K562 (cell line): ENCODE measurements around the gene ZNF12. TPM values are rescaled to one million over a fixed set of nuclear protein-coding genes. Genes with fewer than 3 reads are reported as not detected.

Experiments used
- BRD4 ChIP-seq: fragments of 200-600 bp; sonication (generic); IDR thresholded peaks from 2 replicates; pipeline ENCODE4 v1.6.1; 2017; ENCODE audit warnings: inconsistent platforms
- GABPB2 ChIP-seq: fragments of 250-450 bp; sonication (Bioruptor Pico); conservative IDR thresholded peaks from 2 replicates; pipeline ENCODE4 v1.5.1; 2021; ENCODE audit warnings: mild to moderate bottlenecking
- HSF4 ChIP-seq: fragments of 250-450 bp; sonication (Bioruptor Pico); IDR thresholded peaks from 2 replicates; pipeline ENCODE4 v2.1.2; 2022; ENCODE audit warnings: mild to moderate bottlenecking, moderate library complexity, borderline replicate concordance
- RUNX1 ChIP-seq: sonication (generic); IDR thresholded peaks from 2 replicates; pipeline ENCODE4 v1.6.1; 2016; ENCODE audit warnings: antibody characterized with exemption, low read depth
- SNIP1 ChIP-seq: fragments of 450-650 bp; IDR thresholded peaks from 2 replicates; pipeline ENCODE4 v1.7.1; 2017; ENCODE audit warnings: low read depth, mild to moderate bottlenecking
- WHSC1 ChIP-seq: IDR thresholded peaks from one replicate; pipeline ENCODE4 v1.6.1; 2012; ENCODE audit warnings: low read length, control low read depth, inconsistent platforms
- ZNF431 ChIP-seq: sonication (generic); formaldehyde crosslinking; IDR thresholded peaks from 2 replicates; pipeline ENCODE4 v1.8.0; 2022; ENCODE audit warnings: mild to moderate bottlenecking, missing genetic modification reagents
- ZSCAN29 ChIP-seq: fragments of 450-650 bp; IDR thresholded peaks from 2 replicates; pipeline ENCODE4 v1.6.1; 2017
- polyA plus RNA-seq, 8 experiments: library from polyadenylated mRNA; depleted of rRNA in 4 of 8; stranded (reverse) in 5 of 8; unstranded in 3 of 8; fragments of >200 nt; fragmentation: Nextera tagmentation in 2 of 8; fragmentation: Illumina TruSeq in 1 of 8; extraction: Ambion mirVana in 2 of 8; extraction: Trizol in 1 of 8; gene quantifications; 2 replicates each; pipeline versions ENCODE4 v1.2.1 to v1.2.3, GENCODE V29; 2011 to 2014; ENCODE audit warnings: inconsistent platforms in 1 of 8, missing spikeins in 1 of 8
- total RNA-seq, 7 experiments: library from RNA; depleted of rRNA in 6 of 7; stranded (reverse); fragments of >200 nt in 6 of 7; fragmentation: Illumina TruSeq in 2 of 7; extraction: Trizol in 2 of 7; gene quantifications; 2 replicates each; pipeline versions ENCODE4 v1.2.1 to v1.2.3, GENCODE V29; 2011 to 2021; ENCODE audit warnings: low replicate concordance in 1 of 7
- TF ChIP-seq, protein P1 (sequence below): IDR thresholded peaks from 3 replicates; pipeline ENCODE4 v1.6.1; 2011; ENCODE audit warnings: borderline replicate concordance, mild to moderate bottlenecking, moderate library complexity; ENCODE audit not compliant: insufficient read length; ENCODE audit errors: extremely low read depth
- TF ChIP-seq, protein P2 (sequence below): fragments of 450-650 bp; IDR thresholded peaks from 2 replicates; pipeline ENCODE4 v1.6.1; 2016; ENCODE audit warnings: missing biosample characterization, missing genetic modification characterization
- TF ChIP-seq, protein P3 (sequence below), 2 experiments: fragments of 450-650 bp in 1 of 2; sonication (generic) in 1 of 2; formaldehyde crosslinking; conservative IDR thresholded peaks; 2 replicates each; pipeline versions ENCODE4 v1.4.0 to v1.8.1; 2020 to 2022; ENCODE audit warnings: mild to moderate bottlenecking in 1 of 2, missing genetic modification reagents in 1 of 2
- TF ChIP-seq, protein P4 (sequence below): fragments of 450-650 bp; IDR thresholded peaks from 2 replicates; pipeline ENCODE4 v1.6.1; 2016; ENCODE audit warnings: mild to moderate bottlenecking, moderate library complexity

Gene ZNF12
- total and polyA plus RNA-seq, 9 of the 15 experiments (the other 6 are each of a cell fraction or from before 2014, with no cell fraction given), result 5.8 to 32.3 (median 18.9) TPM

DNA sequence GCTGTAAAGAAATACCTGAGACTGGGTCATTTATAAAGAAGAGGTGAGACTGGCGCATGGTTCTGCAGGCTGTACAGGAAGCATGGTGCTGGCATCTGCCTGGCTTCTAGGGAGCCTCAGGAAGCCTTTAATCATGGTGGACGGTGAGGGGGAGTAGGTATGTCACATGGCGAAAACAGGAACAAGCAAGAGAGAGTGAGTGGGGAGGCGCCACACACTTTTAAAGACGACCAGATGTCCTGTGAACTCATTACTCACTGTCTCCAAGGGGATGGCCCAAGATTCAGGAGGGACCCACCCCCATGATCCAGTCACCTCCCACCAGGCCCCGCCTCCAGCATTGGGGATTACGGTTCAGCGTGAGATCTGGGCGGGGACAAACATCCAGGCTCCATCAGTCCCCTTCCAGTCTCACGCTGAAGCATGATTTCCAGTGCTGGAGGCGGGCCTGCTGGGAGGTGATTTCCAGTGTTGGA is 66.5 kb downstream of the ZNF12 start (continued):
- TF ChIP-seq, protein P1, sequence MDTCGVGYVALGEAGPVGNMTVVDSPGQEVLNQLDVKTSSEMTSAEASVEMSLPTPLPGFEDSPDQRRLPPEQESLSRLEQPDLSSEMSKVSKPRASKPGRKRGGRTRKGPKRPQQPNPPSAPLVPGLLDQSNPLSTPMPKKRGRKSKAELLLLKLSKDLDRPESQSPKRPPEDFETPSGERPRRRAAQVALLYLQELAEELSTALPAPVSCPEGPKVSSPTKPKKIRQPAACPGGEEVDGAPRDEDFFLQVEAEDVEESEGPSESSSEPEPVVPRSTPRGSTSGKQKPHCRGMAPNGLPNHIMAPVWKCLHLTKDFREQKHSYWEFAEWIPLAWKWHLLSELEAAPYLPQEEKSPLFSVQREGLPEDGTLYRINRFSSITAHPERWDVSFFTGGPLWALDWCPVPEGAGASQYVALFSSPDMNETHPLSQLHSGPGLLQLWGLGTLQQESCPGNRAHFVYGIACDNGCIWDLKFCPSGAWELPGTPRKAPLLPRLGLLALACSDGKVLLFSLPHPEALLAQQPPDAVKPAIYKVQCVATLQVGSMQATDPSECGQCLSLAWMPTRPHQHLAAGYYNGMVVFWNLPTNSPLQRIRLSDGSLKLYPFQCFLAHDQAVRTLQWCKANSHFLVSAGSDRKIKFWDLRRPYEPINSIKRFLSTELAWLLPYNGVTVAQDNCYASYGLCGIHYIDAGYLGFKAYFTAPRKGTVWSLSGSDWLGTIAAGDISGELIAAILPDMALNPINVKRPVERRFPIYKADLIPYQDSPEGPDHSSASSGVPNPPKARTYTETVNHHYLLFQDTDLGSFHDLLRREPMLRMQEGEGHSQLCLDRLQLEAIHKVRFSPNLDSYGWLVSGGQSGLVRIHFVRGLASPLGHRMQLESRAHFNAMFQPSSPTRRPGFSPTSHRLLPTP, result no peak
- TF ChIP-seq SNIP1 (no peak), ZSCAN29 (no peak), WHSC1 (no peak), RUNX1 (no peak), ZNF431 (CRISPR knock-in tag) (no peak), BRD4 (no peak), GABPB2 (CRISPR knock-in tag) (no peak), HSF4 (CRISPR knock-in tag) (no peak)
- TF ChIP-seq, protein P2, sequence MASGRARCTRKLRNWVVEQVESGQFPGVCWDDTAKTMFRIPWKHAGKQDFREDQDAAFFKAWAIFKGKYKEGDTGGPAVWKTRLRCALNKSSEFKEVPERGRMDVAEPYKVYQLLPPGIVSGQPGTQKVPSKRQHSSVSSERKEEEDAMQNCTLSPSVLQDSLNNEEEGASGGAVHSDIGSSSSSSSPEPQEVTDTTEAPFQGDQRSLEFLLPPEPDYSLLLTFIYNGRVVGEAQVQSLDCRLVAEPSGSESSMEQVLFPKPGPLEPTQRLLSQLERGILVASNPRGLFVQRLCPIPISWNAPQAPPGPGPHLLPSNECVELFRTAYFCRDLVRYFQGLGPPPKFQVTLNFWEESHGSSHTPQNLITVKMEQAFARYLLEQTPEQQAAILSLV (tag), result no peak
- TF ChIP-seq, protein P3, sequence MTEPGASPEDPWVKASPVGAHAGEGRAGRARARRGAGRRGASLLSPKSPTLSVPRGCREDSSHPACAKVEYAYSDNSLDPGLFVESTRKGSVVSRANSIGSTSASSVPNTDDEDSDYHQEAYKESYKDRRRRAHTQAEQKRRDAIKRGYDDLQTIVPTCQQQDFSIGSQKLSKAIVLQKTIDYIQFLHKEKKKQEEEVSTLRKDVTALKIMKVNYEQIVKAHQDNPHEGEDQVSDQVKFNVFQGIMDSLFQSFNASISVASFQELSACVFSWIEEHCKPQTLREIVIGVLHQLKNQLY (CRISPR knock-in tag; conservative IDR thresholded peaks at IDR 0.05), result no peak
- TF ChIP-seq, protein P4, sequence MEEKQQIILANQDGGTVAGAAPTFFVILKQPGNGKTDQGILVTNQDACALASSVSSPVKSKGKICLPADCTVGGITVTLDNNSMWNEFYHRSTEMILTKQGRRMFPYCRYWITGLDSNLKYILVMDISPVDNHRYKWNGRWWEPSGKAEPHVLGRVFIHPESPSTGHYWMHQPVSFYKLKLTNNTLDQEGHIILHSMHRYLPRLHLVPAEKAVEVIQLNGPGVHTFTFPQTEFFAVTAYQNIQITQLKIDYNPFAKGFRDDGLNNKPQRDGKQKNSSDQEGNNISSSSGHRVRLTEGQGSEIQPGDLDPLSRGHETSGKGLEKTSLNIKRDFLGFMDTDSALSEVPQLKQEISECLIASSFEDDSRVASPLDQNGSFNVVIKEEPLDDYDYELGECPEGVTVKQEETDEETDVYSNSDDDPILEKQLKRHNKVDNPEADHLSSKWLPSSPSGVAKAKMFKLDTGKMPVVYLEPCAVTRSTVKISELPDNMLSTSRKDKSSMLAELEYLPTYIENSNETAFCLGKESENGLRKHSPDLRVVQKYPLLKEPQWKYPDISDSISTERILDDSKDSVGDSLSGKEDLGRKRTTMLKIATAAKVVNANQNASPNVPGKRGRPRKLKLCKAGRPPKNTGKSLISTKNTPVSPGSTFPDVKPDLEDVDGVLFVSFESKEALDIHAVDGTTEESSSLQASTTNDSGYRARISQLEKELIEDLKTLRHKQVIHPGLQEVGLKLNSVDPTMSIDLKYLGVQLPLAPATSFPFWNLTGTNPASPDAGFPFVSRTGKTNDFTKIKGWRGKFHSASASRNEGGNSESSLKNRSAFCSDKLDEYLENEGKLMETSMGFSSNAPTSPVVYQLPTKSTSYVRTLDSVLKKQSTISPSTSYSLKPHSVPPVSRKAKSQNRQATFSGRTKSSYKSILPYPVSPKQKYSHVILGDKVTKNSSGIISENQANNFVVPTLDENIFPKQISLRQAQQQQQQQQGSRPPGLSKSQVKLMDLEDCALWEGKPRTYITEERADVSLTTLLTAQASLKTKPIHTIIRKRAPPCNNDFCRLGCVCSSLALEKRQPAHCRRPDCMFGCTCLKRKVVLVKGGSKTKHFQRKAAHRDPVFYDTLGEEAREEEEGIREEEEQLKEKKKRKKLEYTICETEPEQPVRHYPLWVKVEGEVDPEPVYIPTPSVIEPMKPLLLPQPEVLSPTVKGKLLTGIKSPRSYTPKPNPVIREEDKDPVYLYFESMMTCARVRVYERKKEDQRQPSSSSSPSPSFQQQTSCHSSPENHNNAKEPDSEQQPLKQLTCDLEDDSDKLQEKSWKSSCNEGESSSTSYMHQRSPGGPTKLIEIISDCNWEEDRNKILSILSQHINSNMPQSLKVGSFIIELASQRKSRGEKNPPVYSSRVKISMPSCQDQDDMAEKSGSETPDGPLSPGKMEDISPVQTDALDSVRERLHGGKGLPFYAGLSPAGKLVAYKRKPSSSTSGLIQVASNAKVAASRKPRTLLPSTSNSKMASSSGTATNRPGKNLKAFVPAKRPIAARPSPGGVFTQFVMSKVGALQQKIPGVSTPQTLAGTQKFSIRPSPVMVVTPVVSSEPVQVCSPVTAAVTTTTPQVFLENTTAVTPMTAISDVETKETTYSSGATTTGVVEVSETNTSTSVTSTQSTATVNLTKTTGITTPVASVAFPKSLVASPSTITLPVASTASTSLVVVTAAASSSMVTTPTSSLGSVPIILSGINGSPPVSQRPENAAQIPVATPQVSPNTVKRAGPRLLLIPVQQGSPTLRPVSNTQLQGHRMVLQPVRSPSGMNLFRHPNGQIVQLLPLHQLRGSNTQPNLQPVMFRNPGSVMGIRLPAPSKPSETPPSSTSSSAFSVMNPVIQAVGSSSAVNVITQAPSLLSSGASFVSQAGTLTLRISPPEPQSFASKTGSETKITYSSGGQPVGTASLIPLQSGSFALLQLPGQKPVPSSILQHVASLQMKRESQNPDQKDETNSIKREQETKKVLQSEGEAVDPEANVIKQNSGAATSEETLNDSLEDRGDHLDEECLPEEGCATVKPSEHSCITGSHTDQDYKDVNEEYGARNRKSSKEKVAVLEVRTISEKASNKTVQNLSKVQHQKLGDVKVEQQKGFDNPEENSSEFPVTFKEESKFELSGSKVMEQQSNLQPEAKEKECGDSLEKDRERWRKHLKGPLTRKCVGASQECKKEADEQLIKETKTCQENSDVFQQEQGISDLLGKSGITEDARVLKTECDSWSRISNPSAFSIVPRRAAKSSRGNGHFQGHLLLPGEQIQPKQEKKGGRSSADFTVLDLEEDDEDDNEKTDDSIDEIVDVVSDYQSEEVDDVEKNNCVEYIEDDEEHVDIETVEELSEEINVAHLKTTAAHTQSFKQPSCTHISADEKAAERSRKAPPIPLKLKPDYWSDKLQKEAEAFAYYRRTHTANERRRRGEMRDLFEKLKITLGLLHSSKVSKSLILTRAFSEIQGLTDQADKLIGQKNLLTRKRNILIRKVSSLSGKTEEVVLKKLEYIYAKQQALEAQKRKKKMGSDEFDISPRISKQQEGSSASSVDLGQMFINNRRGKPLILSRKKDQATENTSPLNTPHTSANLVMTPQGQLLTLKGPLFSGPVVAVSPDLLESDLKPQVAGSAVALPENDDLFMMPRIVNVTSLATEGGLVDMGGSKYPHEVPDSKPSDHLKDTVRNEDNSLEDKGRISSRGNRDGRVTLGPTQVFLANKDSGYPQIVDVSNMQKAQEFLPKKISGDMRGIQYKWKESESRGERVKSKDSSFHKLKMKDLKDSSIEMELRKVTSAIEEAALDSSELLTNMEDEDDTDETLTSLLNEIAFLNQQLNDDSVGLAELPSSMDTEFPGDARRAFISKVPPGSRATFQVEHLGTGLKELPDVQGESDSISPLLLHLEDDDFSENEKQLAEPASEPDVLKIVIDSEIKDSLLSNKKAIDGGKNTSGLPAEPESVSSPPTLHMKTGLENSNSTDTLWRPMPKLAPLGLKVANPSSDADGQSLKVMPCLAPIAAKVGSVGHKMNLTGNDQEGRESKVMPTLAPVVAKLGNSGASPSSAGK, result no peak; the same call in none of the 2 replicates
